Dedifferentiated amniotic fluid mesenchymal stem cell (primary cell): Measurements from ENCODE around the gene MRPL27.
"Not testable (repeated sequence)": the region's sequence is repeated elsewhere in the genome, so short reads cannot be mapped to it uniquely, and the experiment has no call there.

Experiments
- DNase-seq: peaks from one replicate; pipeline ENCODE4 v3.0.0-alpha.2; 2016; ENCODE audit errors: extremely low spot score

The MRPL27 gene

DNA sequence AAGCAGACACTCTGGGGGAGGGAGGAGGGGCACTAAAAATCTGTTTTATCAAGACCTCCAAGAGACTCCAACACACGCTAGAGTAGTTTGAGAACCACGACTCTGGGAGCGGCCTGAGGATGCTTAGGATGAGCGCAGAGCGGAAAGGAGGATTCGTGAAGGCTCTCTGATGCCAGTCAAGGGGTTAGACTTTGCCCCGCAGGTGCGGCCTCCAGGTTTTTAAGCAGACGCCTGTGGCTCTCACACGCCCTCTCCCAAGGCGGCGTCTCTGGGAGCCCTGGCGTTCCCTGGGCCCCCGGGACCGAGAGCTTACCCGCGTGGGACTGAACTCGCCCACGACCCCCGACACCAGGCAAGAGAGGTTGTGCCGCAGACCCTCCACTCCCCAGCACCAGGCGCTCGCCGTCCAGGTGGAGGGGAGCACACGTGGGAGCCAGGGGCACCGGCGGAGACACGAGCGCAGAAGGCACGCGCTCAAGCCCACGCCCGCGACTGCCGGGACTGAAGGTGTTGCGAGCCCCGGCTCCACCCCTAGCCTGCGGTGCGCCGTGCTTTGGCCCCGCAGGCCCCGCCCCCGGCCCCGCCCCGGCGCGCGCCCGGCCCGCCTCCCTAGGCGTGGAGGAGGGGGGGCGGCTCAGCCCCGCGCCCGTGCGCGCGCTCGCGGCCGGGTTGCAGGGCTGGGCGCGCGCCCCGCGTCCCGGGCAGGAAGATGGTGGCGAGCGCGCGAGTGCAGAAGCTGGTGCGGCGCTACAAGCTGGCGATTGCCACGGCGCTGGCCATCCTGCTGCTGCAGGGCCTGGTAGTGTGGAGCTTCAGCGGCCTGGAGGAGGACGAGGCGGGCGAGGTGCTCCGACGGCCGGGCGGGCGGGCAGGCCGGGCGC lies 27.3 kb downstream of the MRPL27 start, which contains the start of gene XYLT2:
TSS of gene XYLT2 (plus strand) at position 695 of the 881 bp plus-strand sequence. CDS start at position 710, 15 bp downstream.
- peak; percentile 64 for DNase-seq

DNA sequence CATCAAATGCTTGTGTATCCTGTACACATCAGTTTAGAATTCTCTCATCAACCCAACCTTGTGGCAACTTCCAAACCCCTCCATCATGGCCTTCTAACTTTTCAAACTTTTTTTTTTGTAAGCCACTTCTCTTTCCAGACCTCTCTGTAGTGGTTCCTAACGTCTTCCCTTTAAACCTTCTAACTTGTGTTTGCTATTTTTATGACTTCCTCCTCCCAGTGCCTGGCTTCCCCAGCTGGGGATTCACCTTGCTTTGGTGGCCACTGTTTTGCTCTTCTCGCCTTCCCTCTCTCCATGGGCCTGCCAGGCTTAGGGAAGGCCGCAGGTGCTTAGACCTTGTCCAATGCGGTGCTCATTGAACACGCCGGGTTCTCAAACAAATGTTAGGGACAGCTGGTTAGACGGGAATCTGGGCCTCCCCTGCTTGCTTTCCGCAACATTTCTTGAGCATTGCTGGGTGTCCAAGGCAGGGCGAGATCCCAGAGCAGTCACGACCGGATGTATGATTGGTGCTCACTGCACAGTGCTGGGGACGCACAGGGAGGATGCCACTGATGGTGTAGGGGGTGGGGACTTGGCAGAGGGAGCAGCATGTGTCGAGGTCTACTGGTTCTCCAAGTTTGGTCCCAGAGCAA lies 28.1 kb downstream of the MRPL27 start:
- no peak for DNase-seq

DNA sequence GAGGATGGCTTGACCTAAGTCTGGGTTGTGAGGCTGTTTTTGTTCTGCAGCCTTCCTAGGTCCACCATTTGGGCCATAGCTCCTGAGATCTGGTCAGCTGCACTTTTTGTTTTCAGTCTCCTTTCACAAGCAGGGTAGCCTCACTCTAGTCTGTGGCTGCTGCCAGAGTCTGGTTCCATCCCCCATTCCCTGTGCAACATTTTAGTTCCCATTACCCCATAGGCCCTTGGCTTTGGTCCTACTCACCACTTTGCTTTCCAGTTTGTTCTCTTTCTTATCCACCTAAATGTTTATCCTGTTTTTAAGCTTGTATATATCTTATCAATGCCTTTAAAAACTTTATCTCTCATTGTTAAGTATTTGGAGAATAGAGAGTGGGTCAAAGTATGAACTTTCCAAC lies 33.6 kb downstream of the MRPL27 start:
- no peak for DNase-seq

DNA sequence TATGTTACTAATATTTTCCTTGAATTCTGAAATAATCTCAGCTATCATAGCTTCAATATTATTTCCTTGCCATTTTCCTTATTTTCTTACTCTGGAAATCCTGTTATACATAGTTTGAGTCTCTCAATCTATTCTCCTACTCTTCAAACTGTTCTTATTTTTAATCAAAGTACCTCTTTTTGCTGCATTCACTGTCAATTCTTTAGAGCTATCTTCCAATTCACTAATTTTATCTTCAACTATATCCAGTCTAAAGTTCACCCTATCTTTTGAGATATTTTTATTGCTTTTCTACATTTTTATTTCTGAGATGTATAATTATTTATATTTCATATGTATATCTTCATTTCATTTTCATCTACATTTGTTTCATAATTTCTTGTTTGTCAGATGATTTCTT lies 34.3 kb downstream of the MRPL27 start:
- no peak for DNase-seq

DNA sequence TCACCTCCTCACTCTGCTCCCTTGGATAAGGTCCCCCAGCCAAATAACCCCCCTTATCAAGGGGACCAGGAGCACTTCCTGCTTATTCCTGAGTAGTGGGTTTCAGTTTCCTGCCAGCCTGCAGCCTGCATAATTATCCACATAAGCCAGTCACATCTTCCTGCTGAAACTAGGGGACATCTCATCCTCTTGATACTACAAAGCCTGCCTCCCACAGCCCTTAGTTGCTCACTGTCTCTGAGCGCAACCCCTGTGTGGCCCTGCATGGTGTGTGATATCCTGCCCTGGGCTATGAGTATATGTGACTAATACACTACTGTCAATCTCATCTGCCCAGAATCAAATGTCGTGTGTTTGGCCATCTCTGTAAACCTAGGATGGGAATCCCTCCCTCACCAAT lies 35.0 kb downstream of the MRPL27 start:
- DNase-seq: no peak

DNA sequence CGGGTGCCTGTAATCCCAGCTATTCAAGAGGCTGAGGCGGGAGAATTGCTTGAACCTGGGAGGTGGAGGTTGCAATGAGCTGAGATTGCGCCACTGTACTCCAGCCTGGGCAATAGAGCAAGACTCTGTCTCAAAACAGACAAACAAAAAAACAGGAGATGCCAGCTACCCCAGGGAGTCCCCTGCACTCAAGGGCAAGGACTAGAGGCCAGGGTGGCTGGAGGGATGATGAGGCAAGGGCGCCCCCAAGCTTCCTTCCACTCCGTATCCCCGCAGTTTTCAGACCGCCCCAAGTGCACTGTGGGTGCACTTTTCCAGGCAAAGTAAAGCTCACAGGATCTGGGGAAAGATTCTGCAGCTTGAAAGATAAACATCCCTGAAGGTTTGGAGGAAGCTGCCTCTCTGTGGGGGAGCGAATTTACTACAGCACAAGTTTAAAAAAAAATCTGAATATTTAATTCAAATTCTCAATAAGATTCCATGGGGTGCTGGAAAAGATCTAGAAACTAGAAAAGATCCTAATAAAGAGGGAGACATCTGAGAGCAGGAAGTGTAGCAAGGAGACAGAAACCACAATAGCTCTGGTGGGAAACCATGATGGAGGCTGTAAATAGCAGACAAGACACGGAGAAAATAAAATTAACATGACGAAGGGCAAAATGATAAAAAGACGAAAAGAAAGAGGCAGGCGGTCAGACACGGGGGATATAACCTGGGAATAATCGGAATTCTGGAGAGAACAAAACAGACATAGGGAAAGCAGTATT lies 39.5 kb downstream of the MRPL27 start:
- DNase-seq: not testable (repeated sequence)

DNA sequence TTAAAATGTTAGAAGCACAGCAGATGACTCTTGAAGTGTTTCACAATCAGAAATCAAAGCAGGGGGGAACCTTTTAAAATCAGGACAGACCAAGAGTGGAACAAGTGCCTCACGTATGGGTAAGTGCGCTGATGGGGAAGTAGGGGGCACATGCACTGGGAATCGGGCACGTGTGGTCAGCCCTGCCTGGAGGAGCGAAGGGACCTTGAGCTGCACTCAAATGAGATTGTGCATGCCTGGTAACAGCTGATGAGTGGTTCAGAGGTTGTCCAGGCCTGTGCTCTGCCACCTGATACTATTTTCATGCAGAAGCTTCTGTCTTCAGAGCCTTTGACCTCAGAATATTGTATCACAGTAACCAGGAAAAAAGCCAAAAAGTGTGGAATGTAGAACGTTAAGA lies 40.8 kb downstream of the MRPL27 start:
- DNase-seq: no peak

DNA sequence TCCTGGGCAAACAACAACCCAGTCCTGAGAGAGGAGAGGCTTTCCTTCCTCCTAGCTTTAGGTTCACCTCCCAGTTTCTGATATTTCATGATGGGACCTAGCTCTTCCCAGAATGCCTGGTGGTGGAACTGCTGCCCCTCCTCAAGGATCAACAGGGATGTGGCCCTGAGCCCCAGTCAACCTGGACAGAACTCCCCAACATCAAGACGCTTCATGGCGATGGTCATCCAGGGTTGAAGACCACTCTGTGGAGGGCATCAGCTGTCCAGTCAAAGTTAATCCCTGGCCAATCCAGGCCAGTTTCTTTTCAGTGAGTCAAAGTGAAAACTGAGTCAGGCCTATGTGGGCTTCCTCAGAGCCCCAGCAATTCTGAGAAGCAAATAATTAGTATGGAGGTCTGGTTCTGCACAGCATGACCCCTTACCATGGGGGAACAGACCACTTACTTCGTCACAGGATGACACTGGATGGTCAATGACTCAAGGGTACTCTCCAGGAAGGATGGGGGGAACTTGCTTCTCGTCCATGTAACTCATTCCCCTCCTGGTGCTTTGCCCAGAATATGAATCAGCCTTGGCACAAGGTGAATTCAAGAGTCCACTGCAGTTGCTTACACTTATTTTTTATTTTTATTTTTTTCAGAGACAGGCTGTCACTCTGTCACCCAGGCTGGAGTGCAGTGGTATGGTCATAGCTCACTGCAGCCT lies 41.7 kb downstream of the MRPL27 start:
- DNase-seq: peak; percentile 26

DNA sequence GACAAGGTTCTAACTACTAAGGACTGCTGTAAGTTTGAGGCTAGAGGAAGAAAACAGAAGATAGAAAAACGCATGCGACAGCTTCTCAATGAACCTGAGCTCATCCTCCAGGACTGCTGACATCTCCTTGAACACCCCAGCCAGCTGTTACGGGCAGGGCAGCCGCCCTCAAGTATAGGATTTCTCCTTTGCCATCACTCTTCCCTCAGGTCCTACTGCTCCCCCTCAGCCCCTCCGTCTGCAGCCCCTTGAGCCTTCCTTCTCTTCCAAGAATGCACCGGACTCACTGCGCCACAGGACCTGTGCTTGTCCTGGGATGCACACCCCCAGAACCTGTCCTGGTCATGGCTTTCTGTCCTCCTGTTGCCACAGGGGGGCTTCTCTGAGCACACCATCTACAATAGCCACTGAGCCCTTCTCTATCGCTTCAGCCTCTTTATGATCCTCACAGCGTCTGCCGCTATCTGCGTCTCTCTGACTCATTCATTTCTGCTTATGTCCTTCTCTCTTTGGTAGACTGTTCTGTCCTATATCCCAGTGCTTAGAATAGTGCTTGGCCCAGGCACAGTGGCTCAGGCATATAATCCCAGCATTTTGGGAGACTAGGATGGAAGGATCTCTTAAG lies 42.7 kb downstream of the MRPL27 start:
- DNase-seq: no peak

DNA sequence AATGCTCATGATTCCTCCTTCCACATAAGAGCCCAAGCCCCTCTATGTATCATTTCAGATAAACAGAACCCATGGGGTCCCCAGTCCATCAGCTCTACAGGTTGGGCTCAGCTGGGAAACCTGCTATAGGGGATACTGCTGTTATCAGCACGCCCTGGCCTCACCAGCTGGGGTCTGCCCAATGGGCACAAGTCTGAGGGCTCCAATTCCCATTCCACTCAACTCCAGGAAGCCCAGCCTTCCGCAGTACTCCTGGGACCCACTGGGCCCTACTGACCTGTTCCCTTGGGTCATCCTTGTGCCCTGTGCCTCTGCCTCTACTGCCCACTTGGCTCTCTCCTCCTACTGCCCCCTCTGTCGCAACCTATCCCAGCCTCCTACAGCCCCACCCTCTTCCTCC lies 43.3 kb downstream of the MRPL27 start:
- DNase-seq: no peak

DNA sequence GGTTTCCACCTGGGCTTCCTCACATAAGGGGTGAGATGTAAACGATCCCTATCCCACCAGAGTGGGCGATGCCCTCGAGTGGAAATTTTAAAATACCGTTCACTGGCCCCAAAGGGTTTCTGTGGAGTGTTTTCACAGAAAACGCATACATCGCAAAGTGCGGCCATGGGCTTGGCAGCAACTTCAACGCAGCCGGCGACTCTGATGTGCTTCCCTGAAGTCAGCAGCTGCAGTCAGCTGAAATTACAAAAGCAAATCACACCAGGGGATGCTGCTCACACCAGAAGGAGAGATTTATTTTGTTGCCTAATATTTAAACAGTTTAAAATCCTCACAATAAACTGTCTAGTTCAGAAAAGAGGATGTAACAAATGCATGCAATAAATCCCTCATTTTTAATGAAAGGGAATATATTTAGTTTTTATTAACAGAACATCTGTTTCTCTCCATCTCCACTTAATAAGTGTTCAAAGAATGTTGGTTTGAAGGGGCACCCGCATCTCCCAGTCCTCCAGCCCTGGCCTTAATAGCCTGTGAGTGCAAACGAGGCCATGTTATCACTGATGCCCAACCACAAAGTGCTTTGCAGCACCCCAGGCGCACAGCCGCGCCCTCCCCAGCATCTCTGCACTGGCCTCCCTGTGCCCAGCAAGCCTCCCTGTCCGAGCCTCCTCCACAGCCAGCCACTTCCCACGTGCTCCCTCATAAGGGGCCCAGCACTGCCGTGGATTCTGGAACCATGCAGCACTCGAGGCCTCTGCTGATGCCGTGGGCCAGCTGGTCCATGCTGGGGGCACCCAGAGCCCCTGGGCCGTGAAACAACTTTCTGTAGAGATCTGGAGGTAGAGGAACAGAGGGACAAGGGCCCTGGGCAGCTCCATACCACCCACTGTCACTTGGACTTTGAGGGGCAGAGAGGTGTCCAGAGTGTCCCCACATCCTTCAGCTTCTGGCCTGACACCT lies 44.3 kb downstream of the MRPL27 start:
- DNase-seq: no peak

DNA sequence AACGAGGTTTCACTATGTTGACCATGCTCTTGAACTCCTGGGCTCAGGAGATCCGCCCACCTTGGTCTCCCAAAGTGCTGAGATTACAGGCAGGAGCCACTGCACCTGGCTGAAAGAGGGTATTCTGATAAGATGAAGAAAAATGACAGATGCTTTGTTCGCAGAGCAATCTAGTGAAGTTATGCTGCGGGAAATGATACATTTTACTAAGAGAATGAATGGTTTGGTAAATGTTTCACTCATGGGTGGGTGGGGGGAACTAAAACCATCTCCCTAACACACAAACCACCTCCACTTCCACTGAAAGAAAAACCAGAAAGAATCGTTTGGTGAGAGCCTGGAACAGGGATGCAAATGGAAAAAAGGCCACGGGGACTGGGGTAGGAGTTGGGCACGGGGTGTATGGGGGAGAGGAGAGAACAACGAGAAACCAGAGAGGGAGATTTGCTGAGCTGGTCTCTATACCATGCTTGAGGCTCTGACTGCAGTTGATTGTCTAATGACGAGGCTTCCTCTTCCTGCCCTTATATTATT lies 46.1 kb downstream of the MRPL27 start:
- no peak for DNase-seq

DNA sequence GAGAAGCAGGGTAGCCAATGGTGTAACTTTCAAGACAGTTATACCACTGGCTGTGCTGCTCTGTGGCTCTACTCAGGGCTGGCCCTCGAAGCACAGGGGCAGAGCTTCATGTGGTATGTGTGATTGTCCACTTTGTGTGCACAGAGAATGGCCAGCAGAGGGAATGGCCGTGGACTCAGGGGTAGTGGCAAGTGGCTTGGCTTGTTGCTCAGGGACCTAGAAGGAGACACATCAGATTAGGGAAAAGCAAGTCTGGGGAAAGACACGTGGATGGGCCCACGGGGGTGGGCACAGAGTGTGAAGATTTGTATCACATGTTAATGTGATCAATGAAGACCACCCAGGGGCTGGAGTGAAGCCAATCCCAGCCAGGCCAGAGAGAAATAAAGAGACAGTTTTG lies 47.1 kb downstream of the MRPL27 start:
- DNase-seq: no peak

DNA sequence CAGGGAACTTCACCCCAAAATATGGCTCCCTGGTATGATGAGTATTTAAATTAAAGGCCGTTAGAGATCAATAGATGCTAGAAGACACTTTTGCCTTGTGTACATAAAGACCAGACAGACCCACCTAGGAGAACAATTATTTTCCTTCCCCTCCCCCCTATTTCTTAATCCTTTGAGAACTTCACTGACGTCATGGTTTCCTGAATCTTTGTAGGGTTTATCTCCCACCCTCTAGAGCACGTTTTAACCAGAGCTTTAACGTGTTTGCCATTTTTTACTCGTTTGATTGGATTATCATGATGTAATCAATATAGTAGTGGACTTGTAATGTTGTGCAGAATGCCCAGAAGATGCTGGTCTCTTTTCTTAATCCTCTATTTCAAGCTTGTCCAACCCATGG lies 49.9 kb downstream of the MRPL27 start:
- no peak for DNase-seq

DNA sequence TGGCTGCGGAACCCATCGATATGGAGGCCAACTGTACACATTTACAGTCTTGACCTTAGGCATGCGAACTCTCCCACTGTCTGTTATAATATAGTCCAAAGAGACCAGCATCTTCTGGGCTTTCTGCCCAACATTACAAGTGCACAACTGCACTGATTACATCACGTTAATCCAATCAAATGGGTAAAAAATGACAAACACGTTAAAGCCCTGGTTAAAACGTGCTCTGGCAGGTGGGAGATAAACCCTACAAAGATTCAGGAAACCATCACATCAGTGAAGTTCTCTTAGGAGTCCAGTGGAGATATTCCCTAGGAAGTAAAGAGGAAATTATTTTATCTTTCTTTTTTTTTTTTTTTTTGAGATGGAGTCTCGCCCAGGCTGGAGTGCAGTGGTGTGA lies 50.7 kb downstream of the MRPL27 start:
- DNase-seq: no peak

DNA sequence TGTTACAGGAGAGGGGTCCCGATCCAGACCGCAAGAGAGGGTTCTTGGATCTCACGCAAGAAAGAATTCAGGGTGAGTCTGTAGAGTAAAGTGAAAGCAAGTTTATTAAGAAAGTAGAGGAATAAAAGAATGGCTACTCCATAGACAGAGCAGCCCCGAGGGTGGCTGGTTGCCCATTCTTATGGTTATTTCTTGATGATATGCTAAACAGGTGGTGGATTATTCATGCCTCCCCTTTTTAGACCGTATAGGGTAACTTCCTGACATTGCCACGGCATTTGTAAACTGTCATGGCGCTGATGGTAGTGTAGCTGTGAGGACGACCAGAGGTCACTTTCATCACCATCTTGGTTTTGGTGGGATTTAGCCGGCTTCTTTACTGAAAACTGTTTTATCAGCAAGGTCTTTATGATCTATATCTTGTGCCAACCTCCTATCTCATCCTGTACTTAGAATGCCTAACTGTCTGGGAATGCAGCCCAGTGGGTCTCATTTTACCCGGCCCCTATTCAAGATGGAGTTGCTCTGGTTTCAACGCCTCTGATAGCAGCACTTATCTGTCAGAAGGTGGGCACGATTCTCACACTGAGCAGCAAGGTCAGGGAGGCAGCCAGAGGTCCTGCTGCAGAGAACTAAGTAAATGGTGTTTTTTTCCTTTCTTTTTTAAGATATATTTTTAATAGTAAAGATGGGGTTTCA lies 53.5 kb downstream of the MRPL27 start:
- DNase-seq: no peak

DNA sequence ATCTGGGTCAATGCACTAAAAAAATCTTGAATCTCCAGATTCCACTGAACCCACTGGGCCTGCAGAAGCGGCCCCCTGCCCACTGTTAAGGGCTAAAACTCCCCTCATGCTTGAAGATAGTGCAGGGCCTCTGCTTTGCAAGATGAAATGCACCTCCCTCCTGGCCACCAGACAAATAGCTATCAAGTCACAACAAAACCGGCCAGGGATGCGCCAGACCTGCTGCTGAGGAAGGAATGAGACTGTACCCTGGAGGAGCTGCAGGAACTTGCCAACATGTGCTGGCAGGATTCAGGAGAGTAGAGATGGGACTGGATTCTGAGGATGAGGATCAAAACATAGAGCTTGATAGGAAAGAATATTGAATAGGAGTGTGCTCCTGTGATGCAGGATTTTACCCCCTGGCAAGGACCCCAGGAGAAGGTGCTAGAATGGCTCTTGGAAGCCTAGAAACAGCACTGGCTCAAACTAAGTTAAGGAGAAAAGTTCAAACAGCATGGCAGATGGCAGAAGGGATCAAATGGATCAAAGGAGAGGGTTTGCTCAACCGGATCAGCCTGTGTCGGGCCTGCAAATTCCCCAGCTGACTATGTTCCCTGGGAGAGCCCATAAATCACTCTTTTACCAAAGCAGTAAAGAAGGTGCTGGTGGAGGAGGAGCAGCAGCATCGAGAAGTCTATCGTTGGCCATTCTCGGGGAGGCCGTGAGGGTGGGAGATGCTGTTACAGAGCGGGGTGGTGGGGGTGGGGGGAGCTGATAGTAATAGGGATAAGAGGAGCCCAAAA lies 54.3 kb downstream of the MRPL27 start:
- DNase-seq: no peak
